ENCODE results near the gene CMTM3.

DNA sequence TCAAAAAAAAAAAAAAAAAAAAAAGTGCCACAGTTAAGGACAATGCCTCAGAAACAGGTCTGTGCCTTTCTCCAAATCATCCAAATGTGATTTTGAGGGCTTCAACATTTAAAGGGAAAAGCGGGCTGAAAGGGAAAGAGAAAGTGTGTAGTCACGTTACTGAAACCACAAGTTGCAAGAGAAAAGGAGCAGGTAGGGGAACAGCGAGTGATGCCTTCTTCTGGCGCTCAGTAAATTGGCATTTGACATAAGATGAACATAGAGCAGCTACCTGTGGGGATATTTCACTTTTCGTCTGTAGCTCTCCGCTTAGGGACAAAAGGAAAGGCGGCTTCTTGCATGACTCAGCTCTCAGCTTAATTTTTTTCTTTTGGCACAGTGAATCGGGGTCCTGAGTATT lies 14.2 kb upstream of the CMTM3 start:
- TF ChIP-seq YY1 (IDR thresholded peaks at IDR 0.05) = no peak
- TF ChIP-seq SP1 (IDR thresholded peaks at IDR 0.05) = no peak
- TF ChIP-seq, protein P1, sequence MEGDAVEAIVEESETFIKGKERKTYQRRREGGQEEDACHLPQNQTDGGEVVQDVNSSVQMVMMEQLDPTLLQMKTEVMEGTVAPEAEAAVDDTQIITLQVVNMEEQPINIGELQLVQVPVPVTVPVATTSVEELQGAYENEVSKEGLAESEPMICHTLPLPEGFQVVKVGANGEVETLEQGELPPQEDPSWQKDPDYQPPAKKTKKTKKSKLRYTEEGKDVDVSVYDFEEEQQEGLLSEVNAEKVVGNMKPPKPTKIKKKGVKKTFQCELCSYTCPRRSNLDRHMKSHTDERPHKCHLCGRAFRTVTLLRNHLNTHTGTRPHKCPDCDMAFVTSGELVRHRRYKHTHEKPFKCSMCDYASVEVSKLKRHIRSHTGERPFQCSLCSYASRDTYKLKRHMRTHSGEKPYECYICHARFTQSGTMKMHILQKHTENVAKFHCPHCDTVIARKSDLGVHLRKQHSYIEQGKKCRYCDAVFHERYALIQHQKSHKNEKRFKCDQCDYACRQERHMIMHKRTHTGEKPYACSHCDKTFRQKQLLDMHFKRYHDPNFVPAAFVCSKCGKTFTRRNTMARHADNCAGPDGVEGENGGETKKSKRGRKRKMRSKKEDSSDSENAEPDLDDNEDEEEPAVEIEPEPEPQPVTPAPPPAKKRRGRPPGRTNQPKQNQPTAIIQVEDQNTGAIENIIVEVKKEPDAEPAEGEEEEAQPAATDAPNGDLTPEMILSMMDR (IDR thresholded peaks at IDR 0.05; ENCODE audit: low read depth, low read length, missing input control) = no peak
- TF ChIP-seq HNF4G (IDR thresholded peaks at IDR 0.05) = no peak
- TF ChIP-seq REST (IDR thresholded peaks at IDR 0.05) = no peak
- TF ChIP-seq, protein P2, sequence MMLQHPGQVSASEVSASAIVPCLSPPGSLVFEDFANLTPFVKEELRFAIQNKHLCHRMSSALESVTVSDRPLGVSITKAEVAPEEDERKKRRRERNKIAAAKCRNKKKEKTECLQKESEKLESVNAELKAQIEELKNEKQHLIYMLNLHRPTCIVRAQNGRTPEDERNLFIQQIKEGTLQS (IDR thresholded peaks at IDR 0.05) = no peak
- TF ChIP-seq EGR1 (IDR thresholded peaks at IDR 0.05; ENCODE audit: low read depth in 2 of 2) = no peak
- no peak for TF ChIP-seq RAD21 (IDR thresholded peaks at IDR 0.05)
- no peak for TF ChIP-seq TAF1 (conservative IDR thresholded peaks at IDR 0.05)
- TF ChIP-seq JUND (IDR thresholded peaks at IDR 0.05) = no peak

Measured in liver (tissue), 3 donors.